ENCODE data around the gene BCAP31.

GRCh38 chrX:153693216-153694086, 30.7 kb downstream of the BCAP31 start:
- TF ChIP-seq NBN (conservative IDR thresholded peaks at IDR 0.05), result no peak
- no peak for TF ChIP-seq NFIC (IDR thresholded peaks at IDR 0.05; ENCODE audit: low read length)
- TF ChIP-seq, protein P1, sequence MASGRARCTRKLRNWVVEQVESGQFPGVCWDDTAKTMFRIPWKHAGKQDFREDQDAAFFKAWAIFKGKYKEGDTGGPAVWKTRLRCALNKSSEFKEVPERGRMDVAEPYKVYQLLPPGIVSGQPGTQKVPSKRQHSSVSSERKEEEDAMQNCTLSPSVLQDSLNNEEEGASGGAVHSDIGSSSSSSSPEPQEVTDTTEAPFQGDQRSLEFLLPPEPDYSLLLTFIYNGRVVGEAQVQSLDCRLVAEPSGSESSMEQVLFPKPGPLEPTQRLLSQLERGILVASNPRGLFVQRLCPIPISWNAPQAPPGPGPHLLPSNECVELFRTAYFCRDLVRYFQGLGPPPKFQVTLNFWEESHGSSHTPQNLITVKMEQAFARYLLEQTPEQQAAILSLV (CRISPR knock-in tag; IDR thresholded peaks at IDR 0.05; ENCODE audit: borderline replicate concordance), result no peak
- TF ChIP-seq ZBTB4 (CRISPR knock-in tag; IDR thresholded peaks at IDR 0.05; ENCODE audit: borderline replicate concordance), result no peak
- no peak for TF ChIP-seq ZBTB49 (CRISPR knock-in tag; IDR thresholded peaks at IDR 0.05; ENCODE audit: borderline replicate concordance)
- TF ChIP-seq ZKSCAN8 (CRISPR knock-in tag; IDR thresholded peaks at IDR 0.05; ENCODE audit: borderline replicate concordance), result no peak
- TF ChIP-seq, protein P2, sequence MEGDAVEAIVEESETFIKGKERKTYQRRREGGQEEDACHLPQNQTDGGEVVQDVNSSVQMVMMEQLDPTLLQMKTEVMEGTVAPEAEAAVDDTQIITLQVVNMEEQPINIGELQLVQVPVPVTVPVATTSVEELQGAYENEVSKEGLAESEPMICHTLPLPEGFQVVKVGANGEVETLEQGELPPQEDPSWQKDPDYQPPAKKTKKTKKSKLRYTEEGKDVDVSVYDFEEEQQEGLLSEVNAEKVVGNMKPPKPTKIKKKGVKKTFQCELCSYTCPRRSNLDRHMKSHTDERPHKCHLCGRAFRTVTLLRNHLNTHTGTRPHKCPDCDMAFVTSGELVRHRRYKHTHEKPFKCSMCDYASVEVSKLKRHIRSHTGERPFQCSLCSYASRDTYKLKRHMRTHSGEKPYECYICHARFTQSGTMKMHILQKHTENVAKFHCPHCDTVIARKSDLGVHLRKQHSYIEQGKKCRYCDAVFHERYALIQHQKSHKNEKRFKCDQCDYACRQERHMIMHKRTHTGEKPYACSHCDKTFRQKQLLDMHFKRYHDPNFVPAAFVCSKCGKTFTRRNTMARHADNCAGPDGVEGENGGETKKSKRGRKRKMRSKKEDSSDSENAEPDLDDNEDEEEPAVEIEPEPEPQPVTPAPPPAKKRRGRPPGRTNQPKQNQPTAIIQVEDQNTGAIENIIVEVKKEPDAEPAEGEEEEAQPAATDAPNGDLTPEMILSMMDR (CRISPR knock-in tag; IDR thresholded peaks at IDR 0.05), result no peak
- TF ChIP-seq, protein P3, sequence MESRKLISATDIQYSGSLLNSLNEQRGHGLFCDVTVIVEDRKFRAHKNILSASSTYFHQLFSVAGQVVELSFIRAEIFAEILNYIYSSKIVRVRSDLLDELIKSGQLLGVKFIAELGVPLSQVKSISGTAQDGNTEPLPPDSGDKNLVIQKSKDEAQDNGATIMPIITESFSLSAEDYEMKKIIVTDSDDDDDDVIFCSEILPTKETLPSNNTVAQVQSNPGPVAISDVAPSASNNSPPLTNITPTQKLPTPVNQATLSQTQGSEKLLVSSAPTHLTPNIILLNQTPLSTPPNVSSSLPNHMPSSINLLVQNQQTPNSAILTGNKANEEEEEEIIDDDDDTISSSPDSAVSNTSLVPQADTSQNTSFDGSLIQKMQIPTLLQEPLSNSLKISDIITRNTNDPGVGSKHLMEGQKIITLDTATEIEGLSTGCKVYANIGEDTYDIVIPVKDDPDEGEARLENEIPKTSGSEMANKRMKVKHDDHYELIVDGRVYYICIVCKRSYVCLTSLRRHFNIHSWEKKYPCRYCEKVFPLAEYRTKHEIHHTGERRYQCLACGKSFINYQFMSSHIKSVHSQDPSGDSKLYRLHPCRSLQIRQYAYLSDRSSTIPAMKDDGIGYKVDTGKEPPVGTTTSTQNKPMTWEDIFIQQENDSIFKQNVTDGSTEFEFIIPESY (CRISPR knock-in tag; IDR thresholded peaks at IDR 0.05), result no peak
- TF ChIP-seq JUND (CRISPR knock-in tag; IDR thresholded peaks at IDR 0.05), result no peak
- TF ChIP-seq, protein P4, sequence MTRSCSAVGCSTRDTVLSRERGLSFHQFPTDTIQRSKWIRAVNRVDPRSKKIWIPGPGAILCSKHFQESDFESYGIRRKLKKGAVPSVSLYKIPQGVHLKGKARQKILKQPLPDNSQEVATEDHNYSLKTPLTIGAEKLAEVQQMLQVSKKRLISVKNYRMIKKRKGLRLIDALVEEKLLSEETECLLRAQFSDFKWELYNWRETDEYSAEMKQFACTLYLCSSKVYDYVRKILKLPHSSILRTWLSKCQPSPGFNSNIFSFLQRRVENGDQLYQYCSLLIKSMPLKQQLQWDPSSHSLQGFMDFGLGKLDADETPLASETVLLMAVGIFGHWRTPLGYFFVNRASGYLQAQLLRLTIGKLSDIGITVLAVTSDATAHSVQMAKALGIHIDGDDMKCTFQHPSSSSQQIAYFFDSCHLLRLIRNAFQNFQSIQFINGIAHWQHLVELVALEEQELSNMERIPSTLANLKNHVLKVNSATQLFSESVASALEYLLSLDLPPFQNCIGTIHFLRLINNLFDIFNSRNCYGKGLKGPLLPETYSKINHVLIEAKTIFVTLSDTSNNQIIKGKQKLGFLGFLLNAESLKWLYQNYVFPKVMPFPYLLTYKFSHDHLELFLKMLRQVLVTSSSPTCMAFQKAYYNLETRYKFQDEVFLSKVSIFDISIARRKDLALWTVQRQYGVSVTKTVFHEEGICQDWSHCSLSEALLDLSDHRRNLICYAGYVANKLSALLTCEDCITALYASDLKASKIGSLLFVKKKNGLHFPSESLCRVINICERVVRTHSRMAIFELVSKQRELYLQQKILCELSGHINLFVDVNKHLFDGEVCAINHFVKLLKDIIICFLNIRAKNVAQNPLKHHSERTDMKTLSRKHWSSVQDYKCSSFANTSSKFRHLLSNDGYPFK (CRISPR knock-in tag; IDR thresholded peaks at IDR 0.05; ENCODE audit: borderline replicate concordance), result no peak
- no peak for TF ChIP-seq CHCHD3 (CRISPR knock-in tag; IDR thresholded peaks at IDR 0.05)

Measured in HepG2 (cell line).